ENCODE measurements around the gene ZCCHC10.
"Not testable (repeated sequence)": the region's sequence is repeated elsewhere in the genome, so short reads cannot be mapped to it uniquely, and the experiment has no call there.

Gene ZCCHC10

DNA sequence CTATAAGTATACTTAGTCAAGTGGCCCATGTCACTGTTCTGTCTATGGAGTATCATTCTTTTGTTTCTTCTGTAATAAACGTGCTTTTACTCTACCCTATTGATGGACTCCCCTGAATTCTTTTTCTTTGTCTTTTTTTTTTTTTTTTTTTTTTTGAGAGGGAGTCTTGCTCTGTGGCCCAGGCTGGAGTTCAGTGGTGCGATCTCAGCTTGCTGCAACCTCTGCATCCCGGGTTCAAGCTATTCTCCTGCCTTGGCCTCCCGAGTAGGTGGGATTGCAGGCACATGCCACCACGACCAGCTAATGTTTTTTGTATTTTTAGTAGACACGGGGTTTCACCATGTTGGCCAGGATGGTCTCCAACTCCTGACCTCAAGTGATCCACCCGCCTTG, 53.9 kb downstream of the ZCCHC10 start:
- DNase-seq: not testable (repeated sequence)

DNA sequence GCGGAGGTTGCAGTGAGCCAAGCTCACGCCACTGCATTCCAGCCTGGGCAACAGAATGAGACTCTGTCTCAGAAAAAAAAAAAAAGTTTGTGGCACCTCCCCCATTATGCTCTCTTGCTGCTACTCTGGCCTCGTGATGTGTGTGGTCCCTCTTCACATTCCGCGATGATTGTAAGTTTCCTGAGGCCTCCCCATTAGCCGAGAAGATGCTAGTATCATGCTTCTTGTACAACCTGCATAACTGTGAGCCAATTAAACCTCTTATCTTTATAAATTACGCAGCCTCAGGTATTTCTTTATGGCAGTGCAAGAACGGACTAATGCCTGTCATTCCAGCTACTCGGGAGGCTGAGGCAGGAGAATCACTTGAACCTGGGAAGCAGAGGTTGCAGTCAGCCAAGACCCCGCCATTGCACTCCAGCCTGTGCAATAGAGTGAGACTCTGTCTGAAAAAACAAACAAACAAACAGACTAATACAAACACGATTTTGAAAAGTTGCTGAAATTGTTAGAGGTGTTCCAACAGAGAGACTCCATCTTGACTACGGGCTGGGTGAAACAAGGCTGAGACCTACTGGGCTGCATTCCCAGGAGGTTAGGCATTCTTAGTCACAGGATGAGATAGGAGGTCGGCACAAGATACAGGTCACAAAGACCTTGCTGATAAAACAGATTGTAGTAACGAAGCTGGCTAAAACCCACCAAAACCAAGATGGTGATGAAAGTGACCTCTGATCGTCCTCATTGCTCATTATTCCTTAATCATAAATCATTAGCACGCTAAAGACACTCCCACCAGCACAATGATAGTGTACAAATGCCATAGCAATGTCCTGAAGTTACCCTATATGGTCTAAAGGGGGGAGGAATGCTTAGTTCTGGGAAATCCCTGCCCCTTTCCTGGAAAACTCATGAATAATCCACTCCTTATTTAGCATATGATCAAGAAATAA, 54.6 kb downstream of the ZCCHC10 start:
- no peak for DNase-seq

DNA sequence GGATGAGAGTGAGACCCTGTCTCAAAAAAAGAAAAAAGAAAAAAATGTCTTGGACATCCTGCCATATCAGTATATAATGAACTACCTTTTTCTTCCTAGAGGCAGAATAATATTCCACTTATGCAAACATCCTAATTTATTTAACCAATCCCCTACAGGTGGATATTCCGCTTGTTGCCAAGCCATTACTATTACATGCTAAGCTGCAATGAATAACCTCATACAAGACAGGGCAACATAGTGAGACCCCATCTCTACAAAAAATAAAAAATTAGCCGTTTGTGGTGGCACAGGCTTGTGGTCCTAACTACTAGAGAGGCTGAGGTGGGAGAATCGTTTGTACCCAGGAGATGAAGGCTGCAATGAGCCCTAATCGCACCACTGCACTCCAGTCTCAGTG, 61.2 kb downstream of the ZCCHC10 start:
- no peak for DNase-seq

DNA sequence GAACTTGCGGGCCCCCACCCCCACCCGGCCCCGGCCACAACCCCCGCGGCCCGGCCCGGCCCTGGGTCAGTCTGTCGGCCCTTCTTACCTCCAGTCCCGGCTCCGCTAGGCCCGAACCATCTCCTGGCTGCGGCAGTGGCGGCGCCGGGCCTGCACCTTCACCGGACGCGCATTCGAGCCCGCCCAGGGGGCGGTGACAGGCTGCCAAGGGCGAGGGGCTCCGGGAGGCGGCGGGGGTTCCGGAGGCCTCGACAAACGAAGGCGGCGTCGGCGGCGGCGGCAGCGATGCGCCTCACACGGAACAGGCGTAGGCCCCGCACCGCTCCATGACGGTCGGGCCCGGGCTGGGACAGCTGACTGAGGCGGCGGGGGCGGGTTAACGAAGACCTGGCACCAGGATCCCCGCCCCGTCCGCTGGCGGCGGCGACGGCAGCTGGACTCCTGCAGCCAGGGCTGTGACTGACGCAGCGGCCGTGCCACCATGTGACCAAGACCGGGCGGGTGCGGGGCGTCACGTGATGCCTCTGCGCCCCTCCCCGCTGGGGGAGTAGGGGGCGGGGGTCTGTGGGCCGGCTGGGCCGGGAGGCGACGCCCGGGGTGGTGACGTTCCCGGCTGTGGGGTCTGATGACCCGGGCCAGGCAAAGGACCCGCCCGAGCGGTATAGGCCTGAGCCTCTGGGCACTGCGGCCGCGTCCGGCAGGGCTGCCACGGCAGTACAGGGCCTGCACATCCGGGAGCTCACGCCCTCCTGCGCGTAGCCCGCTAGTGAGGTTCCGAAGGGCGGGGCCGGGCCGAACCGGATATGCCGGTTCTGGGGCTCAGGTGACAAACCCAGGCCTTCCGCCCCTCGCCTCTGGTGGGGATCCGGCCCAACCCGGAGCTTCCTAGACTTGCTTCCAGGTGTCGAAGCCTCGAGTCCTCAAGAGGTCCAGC, 62.9 kb downstream of the ZCCHC10 start, which contains the start of gene AFF4:
TSS of gene AFF4 (minus strand) at position 464 of the 934 bp plus-strand sequence. CDS start 26,445 bp downstream, outside the sequence.
- peak; percentile 77 for DNase-seq

DNA sequence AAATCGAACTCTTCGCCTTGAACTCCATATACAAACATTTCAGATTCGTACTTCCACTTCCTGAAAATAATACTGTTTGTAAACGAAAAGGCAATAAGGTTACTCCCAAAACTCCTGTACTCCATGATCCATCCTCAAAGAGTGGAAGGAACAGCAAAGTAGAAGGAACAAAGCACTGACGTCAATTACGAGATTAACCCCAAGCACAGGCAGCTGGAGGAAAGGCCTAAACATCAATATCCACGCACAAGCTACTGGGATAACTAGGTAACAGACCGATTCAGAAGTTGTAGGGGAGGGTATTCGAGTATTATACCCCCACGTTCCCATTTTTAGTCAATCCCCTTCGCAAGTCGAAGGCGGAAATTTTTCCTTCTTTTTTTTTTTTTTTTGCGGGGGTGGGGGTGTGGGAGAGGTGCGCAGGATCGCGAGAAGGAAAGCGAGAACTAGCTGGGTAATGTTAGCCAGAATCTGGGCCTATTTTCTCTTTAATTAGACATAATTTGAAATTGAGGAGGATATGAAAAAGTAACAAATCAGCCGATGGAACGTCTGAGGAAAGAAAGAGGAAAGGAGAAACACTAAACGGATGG, 63.8 kb downstream of the ZCCHC10 start:
- DNase-seq: peak; percentile 5

DNA sequence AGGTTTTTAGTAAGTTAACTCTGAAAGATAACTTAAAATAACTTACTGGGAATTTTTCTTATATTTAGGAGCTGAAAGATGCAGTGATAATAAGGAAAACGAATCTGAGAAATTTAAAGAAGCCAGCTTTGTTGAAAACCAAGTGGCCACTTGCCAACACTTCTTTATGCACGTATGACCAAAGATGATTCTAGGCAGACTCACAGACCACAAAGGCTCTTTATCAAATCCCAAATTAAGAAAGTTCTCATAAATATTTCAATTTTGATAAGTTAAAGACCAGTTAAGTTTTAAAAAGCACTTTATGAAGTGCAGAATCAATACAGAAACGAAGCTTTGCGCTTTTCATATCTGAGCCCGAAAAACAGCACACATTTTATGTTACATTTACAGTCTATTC, 64.5 kb downstream of the ZCCHC10 start:
- no peak for DNase-seq

DNA sequence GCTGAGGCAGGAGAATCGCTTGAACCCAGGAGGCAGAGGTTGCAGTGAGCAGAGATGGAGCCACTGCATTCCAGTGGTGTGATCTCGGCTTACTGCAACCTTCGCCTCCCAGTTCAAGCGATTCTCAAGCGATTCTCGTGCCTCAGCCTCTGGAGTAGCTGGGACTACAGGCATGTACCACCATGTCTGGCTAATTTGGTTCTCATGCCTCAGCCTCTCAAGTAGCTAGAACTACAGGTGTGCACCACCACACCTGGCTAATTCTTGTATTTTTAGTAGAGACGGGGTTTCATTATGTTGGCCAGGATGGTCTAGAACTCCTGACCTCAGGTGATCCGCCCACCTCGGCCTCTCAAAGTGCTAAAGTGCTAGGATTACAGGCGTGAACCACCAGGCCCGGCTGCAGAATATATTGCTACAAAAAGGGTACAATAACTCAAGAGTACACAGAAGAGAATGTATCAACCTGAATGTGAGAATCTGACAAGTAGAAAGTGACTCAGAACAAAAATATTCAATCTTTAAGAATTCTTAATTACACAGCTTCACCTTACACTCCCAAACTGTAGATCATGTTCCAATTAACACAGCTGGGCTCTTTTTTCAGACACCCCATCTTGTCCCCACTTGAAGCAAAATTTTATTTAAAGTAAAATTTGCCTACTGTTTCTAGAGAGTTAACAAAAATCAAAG, 65.1 kb downstream of the ZCCHC10 start:
- DNase-seq: not testable (repeated sequence)

DNA sequence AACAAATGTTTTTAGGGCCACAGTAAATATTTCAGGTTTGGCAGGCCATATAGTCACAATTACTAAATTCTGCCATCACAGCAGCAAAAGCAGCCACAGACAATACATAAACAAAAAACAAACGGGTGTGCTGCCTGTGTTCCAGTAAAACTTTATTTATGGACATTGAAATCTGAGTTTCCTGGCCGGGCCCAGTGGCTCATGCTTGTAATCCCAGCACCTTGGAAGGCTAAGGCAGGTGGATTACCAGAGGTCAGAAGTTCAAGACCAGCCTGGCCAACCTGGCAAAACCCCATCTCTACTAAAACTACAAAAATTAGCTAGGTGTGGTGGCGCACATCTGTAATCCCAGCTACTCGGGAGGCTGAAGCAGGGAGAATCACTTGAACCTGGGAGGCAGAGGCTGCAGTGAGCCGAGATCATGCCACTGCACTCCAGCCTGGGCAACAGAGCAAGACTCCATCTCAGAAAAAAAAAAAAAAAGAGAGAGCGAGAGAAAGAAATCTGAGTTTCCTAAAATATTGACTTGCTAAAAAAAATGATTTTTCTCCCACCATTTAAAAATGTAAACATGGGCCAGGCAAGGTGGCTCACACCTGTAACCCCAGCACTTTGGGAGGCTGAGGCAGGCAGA, 70.1 kb downstream of the ZCCHC10 start:
- DNase-seq: not testable (repeated sequence)

DNA sequence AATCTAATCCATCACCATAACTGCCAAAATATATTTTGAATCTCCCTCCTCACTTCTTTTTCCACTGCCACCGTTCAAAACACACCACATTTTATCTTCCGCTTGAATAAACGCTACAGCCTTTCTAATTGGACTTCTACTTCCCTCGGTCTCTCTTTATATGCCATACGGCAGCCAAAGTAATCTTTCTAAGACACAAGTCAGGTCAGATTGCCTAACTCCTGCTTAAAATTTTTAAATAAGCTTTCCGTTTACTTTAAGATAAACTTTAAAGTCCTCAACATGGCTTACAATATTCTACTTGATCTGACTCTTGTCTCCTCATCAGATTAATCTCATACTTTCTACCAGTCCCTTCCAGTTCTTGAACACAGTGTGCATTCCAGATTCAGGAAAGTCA, 72.6 kb downstream of the ZCCHC10 start:
- no peak for DNase-seq

DNA sequence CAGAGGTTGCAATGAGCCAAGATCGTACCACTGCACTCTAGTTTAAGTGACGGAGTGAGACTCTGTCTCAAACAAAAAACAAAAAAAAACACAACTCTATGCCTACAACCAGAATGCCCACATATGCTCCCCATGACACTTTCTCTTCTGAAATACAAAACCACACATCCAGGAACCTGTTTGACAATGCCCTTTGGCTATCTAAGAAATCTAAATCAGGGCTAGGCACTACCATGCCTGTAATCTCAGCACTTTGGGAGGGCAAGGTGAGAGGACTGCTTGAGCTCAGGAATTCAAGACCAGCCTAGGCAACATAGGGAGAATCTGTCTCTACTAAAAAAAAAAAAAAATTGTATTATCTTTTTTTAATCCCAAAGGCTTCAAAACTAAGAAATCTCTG, 73.5 kb downstream of the ZCCHC10 start:
- DNase-seq: no peak

DNA sequence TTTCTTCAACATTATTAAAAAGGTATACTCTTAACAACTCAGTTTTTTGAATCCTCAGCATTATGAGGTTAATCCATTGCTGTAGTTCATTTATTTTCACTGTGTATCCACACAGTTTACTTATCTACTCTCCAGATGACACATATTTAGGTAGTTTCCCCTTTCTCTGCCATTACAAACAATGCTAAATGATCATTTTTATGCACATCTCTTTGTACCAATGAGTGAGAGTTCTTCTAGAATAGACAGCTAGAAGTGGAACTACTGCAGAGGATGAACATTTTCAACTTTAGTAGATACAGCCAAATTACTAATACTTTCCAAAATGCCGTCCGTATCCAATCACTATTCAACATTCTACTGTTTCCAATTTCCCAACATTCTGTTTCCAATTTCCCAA, 74.5 kb downstream of the ZCCHC10 start:
- no peak for DNase-seq

DNA sequence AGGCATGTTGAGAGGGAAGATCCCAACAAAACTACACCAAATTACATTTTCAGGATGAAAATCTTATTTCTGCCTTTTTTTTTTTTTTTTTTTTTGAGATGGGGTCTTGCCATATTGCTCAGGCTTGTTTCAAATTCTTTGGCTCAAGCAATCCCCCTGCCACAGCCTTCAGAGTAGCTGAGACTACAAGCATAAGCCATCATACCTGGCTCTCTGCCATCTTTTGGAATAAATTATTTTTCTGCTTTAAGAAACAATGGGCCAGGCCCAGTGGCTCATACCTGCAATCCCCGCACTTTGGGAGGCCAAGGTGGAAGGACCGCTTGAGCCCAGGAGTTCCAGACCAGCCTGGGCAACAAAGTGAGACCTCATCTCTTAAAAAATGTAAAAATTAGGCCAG, 77.2 kb downstream of the ZCCHC10 start:
- no peak for DNase-seq

DNA sequence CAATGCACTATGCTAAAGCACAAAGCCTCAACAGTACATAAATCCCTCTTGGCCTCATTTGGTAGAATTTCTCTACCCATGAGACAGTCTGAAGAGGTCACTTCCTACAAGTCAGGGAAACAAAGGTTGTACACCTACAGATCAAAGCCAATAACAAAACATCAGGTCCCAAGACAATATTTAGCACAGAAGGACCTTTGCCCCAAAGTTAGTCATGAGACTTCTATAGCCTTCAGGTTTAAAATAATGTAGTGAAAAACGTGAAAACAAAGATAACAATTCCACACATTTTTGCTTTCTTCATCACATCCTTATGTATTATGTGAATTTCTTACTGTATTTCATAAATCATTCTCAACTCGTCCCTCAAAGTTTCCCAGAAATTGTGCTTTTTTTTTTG, 78.7 kb downstream of the ZCCHC10 start:
- no peak for DNase-seq

All from NCI-H510A (cell line).